ENCODE data around the gene ACTA1.

The ACTA1 gene

DNA sequence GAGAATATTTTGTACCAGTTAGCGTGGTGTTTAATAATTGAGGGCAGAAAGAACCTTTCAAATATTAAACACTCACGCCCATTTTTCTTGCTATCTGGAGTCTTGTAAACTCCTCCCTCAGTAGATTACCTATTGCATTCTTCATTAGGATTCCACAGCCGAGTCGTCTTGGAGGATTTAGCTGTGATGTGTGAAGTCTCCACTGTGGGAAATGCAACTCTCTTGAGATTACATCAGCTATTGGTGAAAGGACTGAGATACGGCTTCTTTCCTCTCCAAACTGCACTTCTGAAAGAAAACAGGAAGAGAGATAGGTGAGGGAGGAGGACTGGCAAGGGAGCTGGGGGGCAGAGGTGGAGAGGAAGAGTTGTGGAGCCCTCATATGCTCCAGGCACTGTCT lies 36.1 kb downstream of the ACTA1 start:
- TF ChIP-seq EGR1 (IDR thresholded peaks at IDR 0.05) = no peak
- TF ChIP-seq REST (IDR thresholded peaks at IDR 0.05; ENCODE audit: low read depth) = no peak
- TF ChIP-seq CREB1 (IDR thresholded peaks at IDR 0.05; ENCODE audit: low read depth) = no peak

- TF ChIP-seq CEBPB (IDR thresholded peaks at IDR 0.05) (no peak), EP300 (IDR thresholded peaks at IDR 0.05; ENCODE audit: borderline replicate concordance) (no peak), EGR1 (IDR thresholded peaks at IDR 0.05) (no peak), TEAD4 (IDR thresholded peaks at IDR 0.05) (no peak), TCF12 (IDR thresholded peaks at IDR 0.05; ENCODE audit: low read depth) (no peak), REST (IDR thresholded peaks at IDR 0.05; ENCODE audit: low read depth) (no peak), YY1 (IDR thresholded peaks at IDR 0.05; ENCODE audit: low read depth) (no peak), CREB1 (IDR thresholded peaks at IDR 0.05; ENCODE audit: low read depth) (no peak), RAD21 (IDR thresholded peaks at IDR 0.05; ENCODE audit: low read depth) (no peak), ZBTB7A (IDR thresholded peaks at IDR 0.05; ENCODE audit: low read depth) (no peak), TAF1 (IDR thresholded peaks at IDR 0.05; ENCODE audit: low read depth) (no peak), FOXM1 (IDR thresholded peaks at IDR 0.05; ENCODE audit: borderline replicate concordance, low read depth) (no peak), NFIC (IDR thresholded peaks at IDR 0.05) (no peak)
- TF ChIP-seq, protein P1, sequence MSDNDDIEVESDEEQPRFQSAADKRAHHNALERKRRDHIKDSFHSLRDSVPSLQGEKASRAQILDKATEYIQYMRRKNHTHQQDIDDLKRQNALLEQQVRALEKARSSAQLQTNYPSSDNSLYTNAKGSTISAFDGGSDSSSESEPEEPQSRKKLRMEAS (IDR thresholded peaks at IDR 0.05) = no peak
- TF ChIP-seq, protein P2, sequence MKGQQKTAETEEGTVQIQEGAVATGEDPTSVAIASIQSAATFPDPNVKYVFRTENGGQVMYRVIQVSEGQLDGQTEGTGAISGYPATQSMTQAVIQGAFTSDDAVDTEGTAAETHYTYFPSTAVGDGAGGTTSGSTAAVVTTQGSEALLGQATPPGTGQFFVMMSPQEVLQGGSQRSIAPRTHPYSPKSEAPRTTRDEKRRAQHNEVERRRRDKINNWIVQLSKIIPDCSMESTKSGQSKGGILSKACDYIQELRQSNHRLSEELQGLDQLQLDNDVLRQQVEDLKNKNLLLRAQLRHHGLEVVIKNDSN (IDR thresholded peaks at IDR 0.05) = no peak
These were observed 37.2 kb downstream of the ACTA1 start for GRCh38 chr1:229396585-229397206.

- TF ChIP-seq EP300 (IDR thresholded peaks at IDR 0.05; ENCODE audit: borderline replicate concordance) (no peak), EGR1 (IDR thresholded peaks at IDR 0.05) (no peak)
These were observed 41.0 kb downstream of the ACTA1 start for GRCh38 chr1:229392936-229393335.

DNA sequence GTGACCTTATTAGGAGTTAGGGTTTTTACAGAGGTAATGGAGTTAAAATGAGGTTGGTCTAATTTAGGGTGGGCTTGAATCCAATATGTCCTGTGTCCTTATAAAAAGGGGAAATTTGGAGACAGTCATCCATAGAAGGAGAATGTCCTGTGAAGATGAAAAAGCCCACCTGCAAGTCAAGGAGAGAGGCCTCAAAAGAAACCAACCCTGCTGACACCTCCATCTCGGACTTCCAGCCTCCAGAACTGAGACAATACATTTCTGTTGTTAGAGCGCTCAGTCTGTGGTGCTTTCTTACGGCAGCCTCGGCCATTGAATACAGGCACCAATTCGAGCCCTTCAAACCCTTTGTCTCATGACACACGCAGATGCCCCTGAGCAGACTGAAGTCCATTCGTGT lies 43.8 kb downstream of the ACTA1 start:
- TF ChIP-seq NFIC (IDR thresholded peaks at IDR 0.05) = no peak
- no peak for TF ChIP-seq TEAD4 (IDR thresholded peaks at IDR 0.05)
- TF ChIP-seq YY1 (IDR thresholded peaks at IDR 0.05; ENCODE audit: low read depth) = no peak
- TF ChIP-seq, protein P1 (IDR thresholded peaks at IDR 0.05) = no peak
- no peak for TF ChIP-seq TAF1 (IDR thresholded peaks at IDR 0.05; ENCODE audit: low read depth)
- no peak for TF ChIP-seq CEBPB (IDR thresholded peaks at IDR 0.05)
- TF ChIP-seq, protein P2 (IDR thresholded peaks at IDR 0.05) = no peak
- TF ChIP-seq REST (IDR thresholded peaks at IDR 0.05; ENCODE audit: low read depth) = no peak
- no peak for TF ChIP-seq CREB1 (IDR thresholded peaks at IDR 0.05; ENCODE audit: low read depth)
- TF ChIP-seq EP300 (IDR thresholded peaks at IDR 0.05; ENCODE audit: borderline replicate concordance) = no peak
- no peak for TF ChIP-seq ZBTB7A (IDR thresholded peaks at IDR 0.05; ENCODE audit: low read depth)
- TF ChIP-seq FOXM1 (IDR thresholded peaks at IDR 0.05; ENCODE audit: borderline replicate concordance, low read depth) = no peak
- TF ChIP-seq EGR1 (IDR thresholded peaks at IDR 0.05) = no peak
- TF ChIP-seq RAD21 (IDR thresholded peaks at IDR 0.05; ENCODE audit: low read depth) = no peak
- no peak for TF ChIP-seq TCF12 (IDR thresholded peaks at IDR 0.05; ENCODE audit: low read depth)

Data from Ishikawa (cell line).